Measurements from ENCODE around the gene RNASET2.
"Not testable (repeated sequence)": the region's sequence is repeated elsewhere in the genome, so short reads cannot be mapped to it uniquely, and the experiment has no call there.

The RNASET2 gene

GRCh38 chr6:166925141-166925996 is 31.0 kb downstream of the RNASET2 start:
- no peak for DNase-seq

GRCh38 chr6:166924531-166924930 is 31.8 kb downstream of the RNASET2 start:
- DNase-seq, result no peak

GRCh38 chr6:166922937-166923336 is 33.4 kb downstream of the RNASET2 start:
- DNase-seq, result no peak

- no peak for DNase-seq
Observed at GRCh38 chr6:166921570-166921969, 34.8 kb downstream of the RNASET2 start.

- no peak for DNase-seq
Observed at GRCh38 chr6:166916824-166917223, 39.5 kb downstream of the RNASET2 start.

GRCh38 chr6:166915484-166915883 is 40.9 kb downstream of the RNASET2 start:
- not testable (repeated sequence) for DNase-seq

- DNase-seq, result not testable (repeated sequence)
Observed at GRCh38 chr6:166914952-166915351, 41.4 kb downstream of the RNASET2 start.

- DNase-seq, result no peak
Observed at GRCh38 chr6:166911248-166911677, 45.1 kb downstream of the RNASET2 start.

GRCh38 chr6:166910601-166911000 is 45.7 kb downstream of the RNASET2 start:
- no peak for DNase-seq

- no peak for DNase-seq
Observed at GRCh38 chr6:166908811-166909210, 47.5 kb downstream of the RNASET2 start.

- no peak for DNase-seq
Observed at GRCh38 chr6:166907871-166908806, 48.2 kb downstream of the RNASET2 start.

- no peak for DNase-seq
Observed at GRCh38 chr6:166907373-166907841, 48.9 kb downstream of the RNASET2 start.

GRCh38 chr6:166906376-166907044 is 49.8 kb downstream of the RNASET2 start:
- no peak for DNase-seq

- DNase-seq, result no peak
Observed at GRCh38 chr6:166905505-166906134, 50.7 kb downstream of the RNASET2 start.

- DNase-seq, result no peak
Observed at GRCh38 chr6:166905013-166905412, 51.3 kb downstream of the RNASET2 start.

- no peak for DNase-seq
Observed at GRCh38 chr6:166904101-166904746, 52.1 kb downstream of the RNASET2 start.

GRCh38 chr6:166903500-166903899 is 52.9 kb downstream of the RNASET2 start:
- no peak for DNase-seq

GRCh38 chr6:166903027-166903426 is 53.3 kb downstream of the RNASET2 start:
- no peak for DNase-seq

- no peak for DNase-seq
Observed at GRCh38 chr6:166902211-166902755, 54.1 kb downstream of the RNASET2 start.

GRCh38 chr6:166901626-166902025 is 54.7 kb downstream of the RNASET2 start:
- no peak for DNase-seq

GRCh38 chr6:166900956-166901607 is 55.3 kb downstream of the RNASET2 start:
- no peak for DNase-seq
